ENCODE results near the gene PACS1. TPM values are rescaled to one million over a fixed set of nuclear protein-coding genes. Genes with fewer than 3 reads are reported as not detected.

Gene PACS1
- polyA plus RNA-seq, 3 donors: 48.0 to 59.2 (median 53.1) TPM

DNA sequence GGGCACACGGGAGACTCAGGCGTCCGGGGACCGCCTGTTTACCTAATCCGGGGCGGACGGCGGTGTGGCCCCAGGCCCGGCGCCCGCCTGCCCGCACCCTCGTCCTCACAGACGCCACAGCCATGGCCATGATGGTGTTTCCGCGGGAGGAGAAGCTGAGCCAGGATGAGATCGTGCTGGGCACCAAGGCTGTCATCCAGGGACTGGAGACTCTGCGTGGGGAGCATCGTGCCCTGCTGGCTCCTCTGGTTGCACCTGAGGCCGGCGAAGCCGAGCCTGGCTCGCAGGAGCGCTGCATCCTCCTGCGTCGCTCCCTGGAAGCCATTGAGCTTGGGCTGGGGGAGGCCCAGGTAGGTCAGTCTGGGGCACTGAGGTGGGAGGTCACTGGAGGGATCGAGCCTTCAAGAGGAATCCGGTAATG, 188.4 kb downstream of the PACS1 start:
- DNase-seq (ENCODE audit: extremely low read depth in 1 of 11, low read depth in 9 of 11, low spot score in 4 of 11): no peak

DNA sequence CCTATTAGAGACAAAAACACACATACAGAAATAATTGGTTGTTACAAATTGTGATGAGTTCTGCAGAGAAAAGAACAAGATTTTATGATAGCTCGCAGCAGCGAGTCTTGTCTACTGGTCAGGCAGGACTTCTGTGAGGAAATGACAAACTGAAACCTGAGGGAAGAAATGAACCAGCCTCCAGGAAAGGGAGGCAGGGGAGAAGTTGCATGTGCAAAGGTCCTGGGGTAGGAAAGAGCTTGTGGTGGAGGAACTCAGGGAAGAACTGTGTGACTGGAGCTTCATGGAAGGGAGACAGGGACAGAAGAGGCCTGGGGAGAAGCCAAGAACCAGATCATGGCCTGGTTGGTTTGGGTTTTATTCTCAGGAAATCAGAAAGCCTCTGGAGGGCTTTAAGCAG, 189.2 kb downstream of the PACS1 start:
- no peak for DNase-seq (ENCODE audit: extremely low read depth in 1 of 11, low read depth in 9 of 11, low spot score in 4 of 11)

DNA sequence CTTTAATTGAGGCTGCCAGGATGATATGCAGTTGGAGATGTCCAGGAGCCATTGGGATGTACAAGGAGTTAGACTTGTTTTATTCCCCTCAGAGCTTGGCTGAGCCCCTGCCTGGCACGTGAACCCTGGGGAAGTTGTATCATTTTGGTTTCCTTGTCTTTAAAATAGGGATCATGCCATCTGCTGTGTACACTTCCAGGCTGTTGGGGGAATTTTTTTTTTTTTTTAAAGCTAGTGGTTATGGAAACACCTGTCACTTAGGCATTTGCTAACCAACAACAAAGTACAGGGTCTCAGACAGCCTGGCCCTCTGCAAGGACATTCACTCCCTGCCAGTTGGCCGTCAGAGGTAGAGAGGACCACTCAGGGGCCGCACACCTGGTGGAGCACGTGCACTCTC, 189.9 kb downstream of the PACS1 start:
- DNase-seq (ENCODE audit: extremely low read depth in 1 of 11, low read depth in 9 of 11, low spot score in 4 of 11): no peak

DNA sequence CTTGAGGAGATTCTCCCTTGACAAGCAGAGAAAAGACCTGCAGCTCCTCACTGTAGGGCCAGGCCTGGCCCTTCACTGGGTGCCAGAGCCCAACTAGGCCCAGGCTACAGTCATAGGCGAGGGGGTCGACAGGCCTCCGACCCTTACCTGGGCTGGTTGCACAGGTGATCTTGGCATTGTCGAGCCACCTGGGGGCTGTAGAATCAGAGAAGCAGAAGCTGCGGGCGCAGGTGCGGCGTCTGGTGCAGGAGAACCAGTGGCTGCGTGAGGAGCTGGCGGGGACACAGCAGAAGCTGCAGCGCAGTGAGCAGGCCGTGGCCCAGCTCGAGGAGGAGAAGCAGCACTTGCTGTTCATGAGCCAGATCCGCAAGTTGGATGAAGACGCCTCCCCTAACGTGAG, 191.5 kb downstream of the PACS1 start:
- DNase-seq (ENCODE audit: extremely low read depth in 1 of 11, low read depth in 9 of 11, low spot score in 4 of 11): no peak

DNA sequence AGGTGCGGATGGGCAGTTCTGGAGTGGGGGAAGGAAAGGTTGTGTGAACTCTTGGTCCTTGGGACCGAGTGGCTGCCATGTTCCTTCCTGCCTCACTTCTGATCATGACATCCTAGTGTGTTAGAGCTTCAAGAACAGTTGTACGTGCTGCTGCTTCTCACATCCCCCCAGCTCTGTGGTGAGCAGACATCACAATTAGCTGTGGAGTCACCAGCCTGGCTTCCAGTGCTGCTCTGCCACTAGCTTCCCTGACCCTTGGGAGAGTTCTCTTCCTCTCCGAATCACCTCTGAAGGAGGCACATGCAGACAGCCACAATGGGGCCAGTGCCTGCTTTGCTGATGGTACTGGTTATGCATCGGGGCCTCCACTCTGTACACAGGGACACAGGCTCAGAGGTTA, 192.1 kb downstream of the PACS1 start:
- no peak for DNase-seq (ENCODE audit: extremely low read depth in 1 of 11, low read depth in 9 of 11, low spot score in 4 of 11)

DNA sequence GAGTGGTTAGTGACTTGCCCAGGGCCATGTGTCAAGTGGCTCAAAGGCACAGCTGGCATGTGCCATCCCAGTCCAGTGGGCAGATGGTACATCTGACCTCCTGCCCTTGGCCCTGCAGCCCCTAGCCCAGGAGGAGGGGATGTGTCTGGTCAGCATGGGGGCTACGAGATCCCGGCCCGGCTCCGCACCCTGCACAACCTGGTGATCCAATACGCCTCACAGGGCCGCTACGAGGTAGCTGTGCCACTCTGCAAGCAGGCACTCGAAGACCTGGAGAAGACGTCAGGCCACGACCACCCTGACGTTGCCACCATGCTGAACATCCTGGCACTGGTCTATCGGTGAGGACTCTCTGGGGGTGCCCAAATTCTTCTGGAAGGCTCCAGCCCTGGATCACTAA, 192.6 kb downstream of the PACS1 start:
- DNase-seq (ENCODE audit: extremely low read depth in 1 of 11, low read depth in 9 of 11, low spot score in 4 of 11): no peak

DNA sequence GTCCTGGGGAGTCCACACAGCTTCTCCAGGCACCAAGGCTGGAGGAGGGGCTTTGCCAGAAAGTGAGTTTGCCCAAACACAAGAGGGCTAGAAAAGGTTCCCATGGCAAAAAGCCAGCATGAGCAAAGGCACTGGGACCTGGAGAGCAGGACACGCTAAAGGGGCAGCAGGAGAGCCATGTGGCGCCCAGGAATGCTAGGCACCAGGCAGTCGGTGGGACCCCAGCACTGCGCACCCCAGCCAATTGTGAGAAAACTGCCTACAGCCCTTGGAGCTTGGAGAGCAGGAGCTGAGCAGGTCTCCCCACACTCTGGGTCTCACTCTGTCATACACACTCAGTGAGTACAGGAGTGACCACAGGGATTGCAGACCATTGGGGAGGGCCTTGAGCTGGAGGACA, 193.2 kb downstream of the PACS1 start:
- no peak for DNase-seq (ENCODE audit: extremely low read depth in 1 of 11, low read depth in 9 of 11, low spot score in 4 of 11)

DNA sequence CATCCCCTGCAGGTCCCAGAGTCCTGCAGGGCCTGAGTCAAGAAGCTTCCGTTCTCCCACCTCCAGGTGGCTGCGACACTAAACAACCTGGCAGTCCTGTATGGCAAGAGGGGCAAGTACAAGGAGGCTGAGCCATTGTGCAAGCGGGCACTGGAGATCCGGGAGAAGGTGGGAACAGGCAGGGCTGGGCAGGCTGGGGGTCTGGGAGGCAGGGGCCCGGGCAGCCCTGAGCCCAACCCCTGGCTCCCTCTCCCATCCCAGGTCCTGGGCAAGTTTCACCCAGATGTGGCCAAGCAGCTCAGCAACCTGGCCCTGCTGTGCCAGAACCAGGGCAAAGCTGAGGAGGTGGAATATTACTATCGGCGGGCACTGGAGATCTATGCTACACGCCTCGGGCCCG, 193.7 kb downstream of the PACS1 start:
- no peak for DNase-seq (ENCODE audit: extremely low read depth in 1 of 11, low read depth in 9 of 11, low spot score in 4 of 11)

DNA sequence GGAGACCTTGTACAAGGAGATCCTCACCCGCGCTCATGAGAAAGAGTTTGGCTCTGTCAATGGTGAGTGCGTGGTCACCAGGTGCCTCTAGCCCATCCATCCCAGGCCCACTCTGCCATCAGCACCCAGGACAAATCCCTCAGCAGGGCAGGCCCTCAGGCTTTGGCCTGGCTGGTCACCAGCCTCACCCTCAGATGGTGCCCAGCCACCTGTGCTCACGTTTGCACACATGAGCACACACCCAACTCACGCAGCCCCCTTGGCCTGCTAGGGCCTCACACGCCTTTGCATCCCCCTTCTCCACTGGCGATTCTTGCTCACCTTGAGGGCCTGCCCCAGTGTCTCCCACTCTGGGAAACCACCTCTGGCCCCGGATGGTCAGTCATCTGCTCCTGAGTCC, 194.3 kb downstream of the PACS1 start:
- no peak for DNase-seq (ENCODE audit: extremely low read depth in 1 of 11, low read depth in 9 of 11, low spot score in 4 of 11)

DNA sequence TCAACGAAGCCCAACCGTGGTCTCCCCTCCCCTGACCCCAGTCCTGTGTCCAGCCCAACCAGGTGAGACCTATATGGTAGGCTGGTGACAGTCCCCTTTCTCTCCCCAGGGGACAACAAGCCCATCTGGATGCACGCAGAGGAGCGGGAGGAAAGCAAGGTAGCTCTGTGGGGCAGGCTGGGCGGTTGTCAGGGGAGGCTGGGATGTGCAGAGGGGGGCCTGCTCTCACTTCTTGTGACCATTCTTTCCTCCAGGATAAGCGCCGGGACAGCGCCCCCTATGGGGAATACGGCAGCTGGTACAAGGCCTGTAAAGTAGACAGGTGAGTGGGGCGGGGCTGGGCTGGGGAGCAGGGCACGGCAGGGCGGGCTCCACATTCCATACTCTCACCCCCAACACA, 194.8 kb downstream of the PACS1 start:
- DNase-seq (ENCODE audit: extremely low read depth in 1 of 11, low read depth in 9 of 11, low spot score in 4 of 11): no peak

DNA sequence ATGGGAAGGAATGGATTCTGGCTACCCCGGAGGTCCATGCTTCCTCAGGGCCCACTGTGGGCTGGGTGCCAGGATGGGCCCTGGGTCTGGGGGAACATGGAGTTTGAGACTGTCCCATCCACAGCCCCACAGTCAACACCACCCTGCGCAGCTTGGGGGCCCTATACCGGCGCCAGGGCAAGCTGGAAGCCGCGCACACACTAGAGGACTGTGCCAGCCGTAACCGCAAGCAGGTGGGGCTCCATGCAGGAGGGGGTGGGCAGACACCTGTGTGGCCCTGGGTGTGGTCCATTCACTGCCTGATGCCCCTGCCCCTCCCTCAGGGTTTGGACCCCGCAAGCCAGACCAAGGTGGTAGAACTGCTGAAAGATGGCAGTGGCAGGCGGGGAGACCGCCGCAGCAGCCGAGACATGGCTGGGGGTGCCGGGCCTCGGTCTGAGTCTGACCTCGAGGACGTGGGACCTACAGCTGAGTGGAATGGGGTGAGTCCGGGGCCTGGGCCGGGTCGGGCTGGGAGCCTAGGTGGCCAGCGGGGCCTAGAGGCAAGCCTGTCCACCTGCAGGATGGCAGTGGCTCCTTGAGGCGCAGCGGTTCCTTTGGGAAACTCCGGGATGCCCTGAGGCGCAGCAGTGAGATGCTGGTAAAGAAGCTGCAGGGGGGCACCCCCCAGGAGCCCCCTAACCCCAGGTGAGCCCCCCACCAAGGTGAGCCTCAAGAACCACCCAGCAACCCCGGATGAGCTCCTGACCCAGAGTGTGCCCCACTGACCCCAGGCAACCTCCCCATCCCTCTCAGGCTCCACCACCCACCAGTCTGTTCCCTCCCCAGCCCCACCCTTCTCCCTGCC, 195.7 kb downstream of the PACS1 start:
- DNase-seq (ENCODE audit: extremely low read depth in 1 of 11, low read depth in 9 of 11, low spot score in 4 of 11): no peak

DNA sequence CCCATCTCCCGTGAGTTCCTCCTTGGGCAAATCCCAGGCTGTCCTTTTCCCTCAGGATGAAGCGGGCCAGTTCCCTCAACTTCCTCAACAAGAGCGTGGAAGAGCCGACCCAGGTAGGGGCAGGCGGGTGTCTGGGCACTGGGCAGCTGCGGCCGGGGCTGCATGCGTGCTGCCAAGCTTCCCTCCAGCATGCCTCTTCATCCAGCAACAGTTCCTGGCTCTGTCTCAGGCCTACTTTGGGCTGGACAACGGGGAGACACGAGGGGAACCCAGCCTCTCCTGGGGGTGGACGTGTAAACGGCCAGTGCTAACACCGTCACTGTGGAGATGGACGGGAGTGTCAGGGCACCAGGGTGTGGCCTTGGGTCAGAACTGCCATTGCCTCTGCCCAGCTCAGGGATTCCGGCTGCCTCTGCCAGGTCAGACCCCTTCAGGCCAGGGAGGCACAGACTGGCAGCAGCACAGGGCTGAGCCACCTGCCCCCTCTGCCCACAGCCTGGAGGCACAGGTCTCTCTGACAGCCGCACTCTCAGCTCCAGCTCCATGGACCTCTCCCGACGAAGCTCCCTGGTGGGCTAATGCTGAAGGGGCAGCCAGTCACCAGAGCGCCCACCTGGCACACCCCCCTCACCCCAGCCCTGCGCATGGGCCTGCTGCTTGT, 196.4 kb downstream of the PACS1 start:
- no peak for DNase-seq (ENCODE audit: extremely low read depth in 1 of 11, low read depth in 9 of 11, low spot score in 4 of 11)

DNA sequence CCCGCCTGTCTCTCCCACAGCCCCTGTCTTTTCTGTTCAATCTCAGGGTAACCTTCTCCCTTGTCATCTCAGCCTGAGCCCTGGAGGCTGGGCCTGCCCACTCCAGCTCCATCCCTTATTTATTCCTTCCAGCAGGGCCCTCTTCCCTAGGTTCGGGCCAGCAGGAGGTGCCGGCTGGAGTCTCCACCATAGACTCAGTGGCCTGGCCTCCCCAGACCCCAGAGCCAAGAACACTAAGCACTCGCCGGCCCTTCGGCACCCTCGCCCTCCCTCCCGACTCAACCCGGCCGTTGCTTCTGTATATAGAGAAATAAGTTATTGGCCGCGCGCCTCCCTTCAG, 196.9 kb downstream of the PACS1 start:
- DNase-seq (ENCODE audit: extremely low read depth in 1 of 11, low read depth in 9 of 11, low spot score in 4 of 11): no peak

DNA sequence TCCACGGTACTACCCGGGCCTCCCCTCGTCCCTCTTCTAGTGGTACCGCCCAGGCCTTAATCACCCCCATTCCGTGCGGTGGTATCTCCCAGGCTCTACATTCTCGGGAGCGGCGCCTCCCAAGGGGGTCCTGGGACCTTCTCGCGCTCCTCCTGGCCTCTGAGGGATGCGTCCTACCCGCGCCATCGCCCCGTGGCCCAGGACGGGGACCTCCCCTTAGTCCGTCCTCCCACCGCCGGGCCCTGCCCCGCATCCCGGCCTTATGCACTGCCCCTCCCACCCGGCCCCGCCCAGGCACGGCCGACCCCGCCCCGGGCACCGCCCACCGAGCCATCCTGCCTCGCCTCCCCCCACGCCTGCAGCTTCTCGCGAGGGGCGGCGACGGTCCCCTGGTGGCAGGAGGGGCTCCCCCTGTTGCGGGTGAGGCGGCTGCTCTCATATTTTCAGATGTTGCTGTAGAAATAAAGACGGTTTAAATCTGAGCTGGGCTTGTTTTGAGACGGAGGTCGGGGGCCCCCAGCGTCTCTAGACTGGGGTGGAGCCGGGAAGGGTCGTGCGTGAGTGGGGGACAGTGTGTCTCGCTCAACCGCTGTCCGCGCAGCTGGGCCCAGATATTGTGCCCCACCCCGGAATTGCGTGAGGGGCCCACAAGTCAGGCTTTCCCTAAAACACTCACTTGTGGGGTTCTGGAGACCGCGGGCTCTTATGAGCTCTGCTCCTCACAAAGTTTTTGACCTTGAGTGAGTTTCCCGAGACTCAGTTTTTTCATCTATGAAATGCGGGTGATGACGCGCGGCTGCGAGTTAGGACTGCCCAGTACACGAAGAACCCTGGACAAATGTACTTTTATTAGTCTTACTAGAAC, 197.5 kb downstream of the PACS1 start:
- peak in 10 of 11 donors; percentile 69 to 88 (median 82) for DNase-seq (ENCODE audit: extremely low read depth in 1 of 11, low read depth in 9 of 11, low spot score in 4 of 11)

DNA sequence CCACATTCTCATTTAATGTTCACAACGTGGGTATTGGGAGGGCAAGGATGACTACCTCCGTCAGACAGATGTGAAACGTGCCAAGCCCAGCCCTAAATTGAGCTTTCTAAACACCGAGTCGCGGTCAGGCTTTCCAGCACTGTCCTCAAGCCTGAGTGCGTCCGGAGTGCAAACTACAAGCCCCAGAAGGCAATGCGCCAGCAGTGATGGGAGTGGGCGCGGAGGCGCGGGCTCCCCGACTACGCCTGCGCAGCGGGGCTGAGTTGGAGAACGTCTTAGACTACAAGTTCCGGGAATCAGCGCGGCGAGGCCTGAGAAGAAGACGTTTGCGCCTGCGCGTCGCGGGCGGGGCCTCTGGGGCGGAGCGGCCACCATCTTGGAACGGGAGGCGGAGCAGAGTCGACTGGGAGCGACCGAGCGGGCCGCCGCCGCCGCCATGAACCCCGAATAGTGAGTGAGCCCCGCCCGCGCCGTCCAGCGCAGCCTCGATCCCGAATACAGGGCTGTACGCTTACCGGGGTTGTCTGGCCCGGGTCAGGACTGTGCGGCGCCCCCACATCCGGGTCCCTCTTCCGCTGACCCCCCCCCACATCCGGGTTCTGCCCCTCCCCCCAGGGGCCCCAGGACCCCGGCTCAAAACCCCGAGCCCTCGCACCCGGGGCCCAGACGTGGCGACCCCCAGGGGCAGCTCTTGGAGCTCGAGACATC, 198.3 kb downstream of the PACS1 start, which contains the start of gene RAB1B:
Gene RAB1B (plus strand): TSS at position 396 of the 708 bp plus-strand sequence. CDS start 41 bp downstream, at position 437.
- DNase-seq (ENCODE audit: extremely low read depth in 1 of 11, low read depth in 9 of 11, low spot score in 4 of 11): peak; percentile 99 to 100 (median 100)

DNA sequence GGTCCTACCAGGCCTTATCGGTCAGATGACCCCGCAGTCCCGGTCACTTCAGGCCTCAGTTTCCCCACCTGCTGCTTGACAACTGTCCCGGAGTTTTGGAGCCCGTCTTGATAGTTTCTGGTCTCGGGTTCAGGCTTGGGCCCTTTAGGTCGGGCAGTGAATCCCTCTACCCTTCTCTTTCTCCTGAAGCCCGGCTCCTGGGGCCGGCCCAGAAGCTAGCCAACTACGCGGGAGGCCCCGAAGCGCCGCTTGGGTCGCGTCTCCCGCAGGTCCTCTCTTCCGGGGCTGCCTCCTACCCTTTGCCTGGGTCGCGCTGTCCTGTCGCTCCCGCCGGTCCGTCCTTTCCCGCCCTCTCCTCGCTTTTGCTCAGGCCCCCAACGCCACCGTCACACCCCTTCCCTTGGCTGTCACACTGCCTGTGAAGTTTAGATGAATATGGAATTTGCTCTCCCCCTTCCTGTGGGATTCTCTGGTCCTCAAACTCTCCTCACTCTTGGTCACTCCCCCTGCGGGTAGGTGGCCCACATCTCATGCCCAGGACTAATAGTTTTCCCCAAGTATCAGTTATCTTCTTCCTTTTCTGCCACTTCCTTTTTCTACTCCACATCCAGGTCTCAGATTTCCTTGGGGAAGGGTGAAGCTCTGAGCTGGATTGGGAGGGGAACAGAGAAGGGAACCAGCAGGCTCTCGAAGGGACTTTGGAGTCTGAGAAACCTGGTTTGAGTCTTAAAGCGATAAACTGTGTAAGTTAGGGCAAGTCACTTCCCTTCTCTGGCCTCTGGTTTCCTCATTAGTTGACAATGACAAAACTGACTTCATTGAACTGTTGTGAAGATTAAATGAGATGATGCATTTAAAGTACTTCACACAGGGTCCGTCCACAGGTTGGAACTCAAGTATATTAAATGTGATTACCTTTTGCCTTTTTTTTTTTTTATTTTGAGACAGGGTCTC, 199.2 kb downstream of the PACS1 start:
- DNase-seq (ENCODE audit: extremely low read depth in 1 of 11, low read depth in 9 of 11, low spot score in 4 of 11): no peak

DNA sequence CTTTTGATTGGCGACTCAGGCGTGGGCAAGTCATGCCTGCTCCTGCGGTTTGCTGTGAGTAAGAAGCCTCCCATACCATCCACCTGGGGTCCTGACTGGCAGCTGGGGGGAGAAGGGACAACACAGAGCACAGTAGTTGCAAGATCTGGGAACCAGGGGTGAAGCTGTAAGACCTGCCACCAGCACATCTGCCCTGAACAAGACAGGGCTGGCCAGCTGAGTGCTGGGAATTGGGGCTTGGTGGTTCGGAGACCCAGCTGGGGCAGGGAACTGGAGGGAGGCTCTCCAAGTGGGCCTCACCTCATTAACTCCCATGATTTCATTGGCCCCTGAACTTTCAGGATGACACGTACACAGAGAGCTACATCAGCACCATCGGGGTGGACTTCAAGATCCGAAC, 201.7 kb downstream of the PACS1 start:
- DNase-seq (ENCODE audit: extremely low read depth in 1 of 11, low read depth in 9 of 11, low spot score in 4 of 11): no peak

DNA sequence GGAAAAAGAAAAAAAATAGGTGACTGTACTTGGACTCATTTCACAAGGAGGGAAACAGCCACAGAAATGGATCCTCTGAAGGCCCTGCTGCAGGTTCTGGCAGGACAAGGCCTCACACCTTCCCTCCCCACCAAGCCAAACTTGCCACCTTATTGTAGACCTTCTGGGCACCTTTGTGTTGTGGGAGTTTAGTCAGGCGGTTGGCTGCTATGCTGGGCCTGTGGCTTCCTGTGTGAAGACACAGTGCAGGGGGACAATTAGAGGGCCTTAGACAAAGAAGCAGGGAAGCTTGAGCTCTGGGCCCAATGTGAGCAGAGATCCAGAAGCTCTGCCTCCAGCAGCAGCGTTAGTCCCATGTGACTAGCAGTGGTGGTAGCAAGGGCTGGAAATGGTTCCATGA, 202.5 kb downstream of the PACS1 start:
- DNase-seq (ENCODE audit: extremely low read depth in 1 of 11, low read depth in 9 of 11, low spot score in 4 of 11): no peak
